Measurements from ENCODE around the gene SMIM35.
"Not testable (repeated sequence)": the region's sequence is repeated elsewhere in the genome, so short reads cannot be mapped to it uniquely, and the experiment has no call there.

The SMIM35 gene

GRCh38 chr11:118079491-118079890 lies 7.3 kb downstream of the SMIM35 start:
- DNase-seq = no peak

- no peak for DNase-seq
Measured at GRCh38 chr11:118078911-118079411, 7.8 kb downstream of the SMIM35 start.

GRCh38 chr11:118076754-118077281 lies 9.9 kb downstream of the SMIM35 start, which contains the start of gene TMPRSS4:
Gene TMPRSS4, plus strand, starts transcription at chr11:118077078. Its CDS starts 225 bp downstream, at chr11:118077303.
- no peak for DNase-seq

- no peak for DNase-seq
Measured at GRCh38 chr11:118074785-118075184, 12.0 kb downstream of the SMIM35 start.

GRCh38 chr11:118074091-118074685 lies 12.6 kb downstream of the SMIM35 start:
- no peak for DNase-seq

GRCh38 chr11:118073554-118073953 lies 13.2 kb downstream of the SMIM35 start:
- DNase-seq = no peak

GRCh38 chr11:118071416-118072030 lies 15.2 kb downstream of the SMIM35 start:
- DNase-seq = no peak

- no peak for DNase-seq
Measured at GRCh38 chr11:118068945-118069612, 17.7 kb downstream of the SMIM35 start.

GRCh38 chr11:118068206-118068944 lies 18.4 kb downstream of the SMIM35 start:
- DNase-seq = peak; percentile 40

GRCh38 chr11:118067006-118067405 lies 19.8 kb downstream of the SMIM35 start:
- no peak for DNase-seq

- DNase-seq = no peak
Measured at GRCh38 chr11:118065384-118065783, 21.4 kb downstream of the SMIM35 start.

GRCh38 chr11:118064956-118065355 lies 21.8 kb downstream of the SMIM35 start:
- DNase-seq = no peak

- DNase-seq = not testable (repeated sequence)
Measured at GRCh38 chr11:118062631-118063030, 24.1 kb downstream of the SMIM35 start.

- DNase-seq = not testable (repeated sequence)
Measured at GRCh38 chr11:118062181-118062580, 24.6 kb downstream of the SMIM35 start.

GRCh38 chr11:118061586-118062125 lies 25.1 kb downstream of the SMIM35 start:
- no peak for DNase-seq

GRCh38 chr11:118060869-118061268 lies 25.9 kb downstream of the SMIM35 start:
- DNase-seq = no peak

GRCh38 chr11:118060081-118060661 lies 26.6 kb downstream of the SMIM35 start:
- DNase-seq = no peak

GRCh38 chr11:118059246-118059940 lies 27.4 kb downstream of the SMIM35 start:
- no peak for DNase-seq

GRCh38 chr11:118058311-118059245 lies 28.2 kb downstream of the SMIM35 start:
- DNase-seq = no peak
